ENCODE data around the gene GLP1R. TPM values are rescaled to one million over a fixed set of nuclear protein-coding genes. Genes with fewer than 3 reads are reported as not detected.

Gene GLP1R
- total RNA-seq, 1 donor from 2014 or later = 3.9 TPM

DNA sequence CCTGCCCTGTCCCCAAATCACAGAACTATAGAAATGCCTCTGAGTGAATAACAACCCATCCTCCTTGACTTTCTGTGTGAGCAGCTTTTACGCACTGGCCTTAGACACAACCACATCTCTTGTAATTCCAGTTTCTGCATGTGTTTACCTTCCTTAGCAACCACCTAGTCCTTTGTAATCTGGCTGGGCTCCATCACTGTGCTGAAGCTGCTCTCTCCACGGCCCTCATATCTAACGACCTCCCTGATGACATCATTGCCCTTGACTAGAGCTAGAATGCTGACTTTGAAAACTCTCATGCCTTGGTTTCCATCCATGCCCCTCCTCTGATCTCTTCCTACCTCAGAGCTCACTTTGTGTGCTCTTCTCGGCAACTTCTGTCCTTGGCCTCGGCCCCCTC lies 30.5 kb upstream of the GLP1R start:
- no peaks in the 10 kb centered on the region for H3K27me3 Mint-ChIP-seq
- no peak overlapping the region for H3K27ac Mint-ChIP-seq
- peaks cover 3% of the 10 kb centered on the region for H3K9me3 Mint-ChIP-seq (ENCODE audit: low read depth)
- TF ChIP-seq, protein P1, sequence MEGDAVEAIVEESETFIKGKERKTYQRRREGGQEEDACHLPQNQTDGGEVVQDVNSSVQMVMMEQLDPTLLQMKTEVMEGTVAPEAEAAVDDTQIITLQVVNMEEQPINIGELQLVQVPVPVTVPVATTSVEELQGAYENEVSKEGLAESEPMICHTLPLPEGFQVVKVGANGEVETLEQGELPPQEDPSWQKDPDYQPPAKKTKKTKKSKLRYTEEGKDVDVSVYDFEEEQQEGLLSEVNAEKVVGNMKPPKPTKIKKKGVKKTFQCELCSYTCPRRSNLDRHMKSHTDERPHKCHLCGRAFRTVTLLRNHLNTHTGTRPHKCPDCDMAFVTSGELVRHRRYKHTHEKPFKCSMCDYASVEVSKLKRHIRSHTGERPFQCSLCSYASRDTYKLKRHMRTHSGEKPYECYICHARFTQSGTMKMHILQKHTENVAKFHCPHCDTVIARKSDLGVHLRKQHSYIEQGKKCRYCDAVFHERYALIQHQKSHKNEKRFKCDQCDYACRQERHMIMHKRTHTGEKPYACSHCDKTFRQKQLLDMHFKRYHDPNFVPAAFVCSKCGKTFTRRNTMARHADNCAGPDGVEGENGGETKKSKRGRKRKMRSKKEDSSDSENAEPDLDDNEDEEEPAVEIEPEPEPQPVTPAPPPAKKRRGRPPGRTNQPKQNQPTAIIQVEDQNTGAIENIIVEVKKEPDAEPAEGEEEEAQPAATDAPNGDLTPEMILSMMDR (IDR thresholded peaks at IDR 0.05; ENCODE audit: unreplicated experiment) = no peak
- DNase-seq (ENCODE audit: low spot score, unreplicated experiment) = no peak
- H3K36me3 Mint-ChIP-seq (ENCODE audit: insufficient read depth) = peaks cover 2% of the 10 kb centered on the region
- H3K4me3 Mint-ChIP-seq (ENCODE audit: low read depth) = no peak overlapping the region
- H3K4me1 Mint-ChIP-seq (ENCODE audit: low read depth) = peaks cover 5% of the 10 kb centered on the region

DNA sequence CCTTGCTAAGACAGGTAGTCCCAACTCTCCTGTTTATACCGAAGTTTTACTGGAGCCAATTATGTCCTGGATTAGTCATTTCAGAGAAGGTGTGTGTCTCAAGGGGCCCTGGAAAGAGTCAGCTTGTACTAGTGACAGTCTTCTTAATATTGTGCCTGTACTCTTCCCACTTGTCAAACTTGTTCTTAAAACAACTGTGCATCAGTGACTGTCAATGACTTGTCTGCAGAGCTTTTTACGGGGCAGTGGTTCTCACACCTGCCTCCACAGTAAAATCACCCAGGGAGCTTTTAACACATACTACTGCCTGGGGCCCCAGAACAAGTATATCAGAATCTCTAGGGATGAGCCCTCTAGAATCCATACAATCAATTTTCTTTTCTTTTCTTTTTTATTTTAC lies 28.4 kb upstream of the GLP1R start:
- Mint-ChIP-seq H3K27ac (no peak overlapping the region), H3K4me3 (ENCODE audit: low read depth) (no peak overlapping the region), H3K9me3 (ENCODE audit: low read depth) (no peaks in the 10 kb centered on the region), H3K36me3 (ENCODE audit: insufficient read depth) (no peaks in the 10 kb centered on the region), H3K4me1 (ENCODE audit: low read depth) (peaks cover 5% of the 10 kb centered on the region), H3K27me3 (no peaks in the 10 kb centered on the region)
- TF ChIP-seq, protein P1 (IDR thresholded peaks at IDR 0.05; ENCODE audit: unreplicated experiment) = no peak
- no peak for DNase-seq (ENCODE audit: low spot score, unreplicated experiment)

DNA sequence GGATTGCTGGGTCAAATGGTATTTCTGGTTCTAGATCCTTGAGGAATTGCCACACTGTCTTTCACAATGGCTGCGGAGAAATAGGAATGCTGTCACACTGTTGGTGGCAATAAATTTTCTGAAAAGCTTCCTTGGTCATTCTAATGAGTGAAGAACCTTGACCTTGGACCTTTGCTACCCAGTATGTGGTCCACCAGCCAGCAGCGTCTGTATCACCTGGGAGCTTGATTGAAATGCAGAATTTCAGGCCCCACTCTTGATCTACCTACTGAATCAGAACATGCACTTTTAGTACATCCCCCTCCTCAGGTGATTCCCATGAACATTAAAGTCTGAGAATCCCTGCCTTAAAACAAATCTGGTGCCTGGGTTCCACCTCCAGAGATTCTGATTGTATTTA lies 27.5 kb upstream of the GLP1R start:
- H3K36me3 Mint-ChIP-seq (ENCODE audit: insufficient read depth) = no peaks in the 10 kb centered on the region
- no peaks in the 10 kb centered on the region for H3K27me3 Mint-ChIP-seq
- DNase-seq (ENCODE audit: low spot score, unreplicated experiment) = no peak
- H3K27ac Mint-ChIP-seq = no peak overlapping the region
- no peaks in the 10 kb centered on the region for H3K9me3 Mint-ChIP-seq (ENCODE audit: low read depth)
- TF ChIP-seq, protein P1 (IDR thresholded peaks at IDR 0.05; ENCODE audit: unreplicated experiment) = no peak
- no peak overlapping the region for H3K4me3 Mint-ChIP-seq (ENCODE audit: low read depth)
- peaks cover under 1% of the 10 kb centered on the region for H3K4me1 Mint-ChIP-seq (ENCODE audit: low read depth)

DNA sequence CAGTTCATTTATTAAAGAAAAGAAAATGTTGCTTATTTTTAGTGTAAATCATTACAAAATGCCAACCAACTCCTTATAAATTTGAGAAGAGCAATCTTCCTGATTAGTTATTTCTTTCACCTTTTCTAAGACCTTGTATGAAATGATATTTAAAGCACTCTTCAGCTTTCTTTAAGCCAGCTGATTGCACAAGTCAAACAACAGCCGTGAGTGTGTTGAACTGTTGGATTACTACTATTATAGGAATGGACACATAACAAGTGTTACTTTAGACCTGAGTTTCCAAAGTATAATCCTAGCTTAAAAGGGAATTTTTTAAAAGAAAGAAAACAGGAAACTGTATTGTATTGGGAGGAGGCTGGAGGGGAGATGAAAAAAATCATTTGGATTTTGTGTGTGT lies 26.8 kb upstream of the GLP1R start:
- H3K27ac Mint-ChIP-seq = no peak overlapping the region
- H3K27me3 Mint-ChIP-seq = peaks cover 3% of the 10 kb centered on the region
- TF ChIP-seq, protein P1 (IDR thresholded peaks at IDR 0.05; ENCODE audit: unreplicated experiment) = no peak
- peaks cover 5% of the 10 kb centered on the region for H3K4me1 Mint-ChIP-seq (ENCODE audit: low read depth)
- H3K4me3 Mint-ChIP-seq (ENCODE audit: low read depth) = no peak overlapping the region
- H3K36me3 Mint-ChIP-seq (ENCODE audit: insufficient read depth) = no peaks in the 10 kb centered on the region
- H3K9me3 Mint-ChIP-seq (ENCODE audit: low read depth) = no peaks in the 10 kb centered on the region
- no peak for DNase-seq (ENCODE audit: low spot score, unreplicated experiment)

DNA sequence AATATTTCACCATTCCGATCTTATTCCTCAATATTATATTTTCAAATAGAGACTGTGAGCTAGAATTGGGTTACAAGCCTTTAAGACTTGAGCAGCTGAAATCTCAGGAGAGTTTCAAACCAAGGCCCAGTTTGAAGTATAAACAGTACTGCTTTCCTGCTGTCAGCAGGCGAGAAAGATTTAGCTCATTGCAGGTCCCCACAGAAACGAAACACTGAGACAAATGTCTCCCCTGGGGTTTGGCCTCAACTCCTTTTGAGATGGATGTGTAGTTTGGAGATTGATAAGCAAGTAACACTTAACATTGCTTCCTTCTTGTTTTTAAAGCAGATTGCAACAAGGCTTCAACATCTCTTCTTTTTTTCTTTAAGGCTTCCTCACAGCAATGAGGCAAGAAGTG lies 22.4 kb upstream of the GLP1R start:
- no peaks in the 10 kb centered on the region for H3K9me3 Mint-ChIP-seq (ENCODE audit: low read depth)
- peaks cover 5% of the 10 kb centered on the region for H3K4me1 Mint-ChIP-seq (ENCODE audit: low read depth)
- no peak for DNase-seq (ENCODE audit: low spot score, unreplicated experiment)
- no peak overlapping the region for H3K4me3 Mint-ChIP-seq (ENCODE audit: low read depth)
- H3K27me3 Mint-ChIP-seq = peaks cover 7% of the 10 kb centered on the region
- H3K36me3 Mint-ChIP-seq (ENCODE audit: insufficient read depth) = no peaks in the 10 kb centered on the region
- no peak overlapping the region for H3K27ac Mint-ChIP-seq
- TF ChIP-seq, protein P1 (IDR thresholded peaks at IDR 0.05; ENCODE audit: unreplicated experiment) = no peak
